RKO (cell line): ENCODE results near the gene FBXO31.
"Not testable (repeated sequence)": the region's sequence is repeated elsewhere in the genome, so short reads cannot be mapped to it uniquely, and the experiment has no call there.

ENCODE experiments used
- DNase-seq: peaks from one replicate; pipeline ENCODE4 v3.0.0-alpha.2; 2016; ENCODE audit warnings: low spot score

Gene FBXO31

DNA sequence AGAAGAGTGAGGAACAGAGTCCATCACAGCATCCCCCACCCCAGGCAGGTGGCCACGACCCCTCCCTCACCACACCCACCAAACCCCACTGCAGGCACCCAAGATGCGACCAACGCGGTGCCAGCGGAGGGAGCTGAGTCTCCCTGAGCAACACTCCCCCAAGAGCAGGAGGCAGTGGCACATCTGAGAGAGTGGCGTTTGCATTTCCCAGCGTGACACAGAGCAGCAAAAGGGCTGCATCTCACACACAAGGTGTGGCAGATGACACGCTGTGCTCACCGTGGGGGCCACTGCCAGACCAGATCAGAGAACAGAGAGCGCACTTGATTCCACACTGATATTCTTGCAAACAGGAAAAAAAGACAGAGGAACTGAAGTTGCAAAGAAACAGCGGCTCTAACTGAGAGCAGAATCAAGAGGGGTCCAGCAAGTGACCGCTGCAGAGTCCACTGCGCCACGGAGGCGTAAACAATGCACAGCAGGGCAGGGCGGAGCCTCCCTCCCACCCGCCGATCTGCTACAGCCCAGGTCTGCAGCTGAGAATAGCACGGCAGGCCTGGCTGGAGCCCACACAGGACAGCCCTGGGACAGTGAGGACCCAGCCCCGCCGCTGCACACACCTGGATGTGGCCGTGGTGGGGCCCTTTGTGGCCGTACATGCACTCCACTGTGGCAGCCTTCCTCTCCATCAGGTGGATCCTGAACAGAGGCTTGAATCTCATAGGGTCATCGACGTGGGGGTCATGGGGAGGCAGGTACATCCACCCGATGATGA, 40.4 kb downstream of the FBXO31 start:
- no peak for DNase-seq

DNA sequence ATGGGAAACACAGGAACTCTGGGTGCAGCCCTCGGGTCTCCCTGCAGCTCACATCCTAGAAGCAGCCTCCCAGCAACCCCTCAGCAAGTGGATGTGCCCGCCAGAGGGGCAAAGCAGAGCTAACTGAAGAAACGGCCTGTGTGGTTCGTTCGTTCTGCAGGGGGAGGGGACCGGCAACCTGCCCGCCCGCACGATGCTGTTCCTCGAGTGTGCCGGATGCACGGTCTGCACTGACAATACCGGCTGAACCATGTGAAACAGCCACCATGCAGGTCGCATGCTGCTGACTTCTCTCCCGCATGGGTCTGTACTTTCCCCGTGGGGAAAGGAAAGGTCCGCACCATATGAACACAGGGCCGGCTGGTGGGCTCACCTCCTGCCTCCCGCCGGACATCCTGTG, 41.1 kb downstream of the FBXO31 start:
- DNase-seq = no peak

DNA sequence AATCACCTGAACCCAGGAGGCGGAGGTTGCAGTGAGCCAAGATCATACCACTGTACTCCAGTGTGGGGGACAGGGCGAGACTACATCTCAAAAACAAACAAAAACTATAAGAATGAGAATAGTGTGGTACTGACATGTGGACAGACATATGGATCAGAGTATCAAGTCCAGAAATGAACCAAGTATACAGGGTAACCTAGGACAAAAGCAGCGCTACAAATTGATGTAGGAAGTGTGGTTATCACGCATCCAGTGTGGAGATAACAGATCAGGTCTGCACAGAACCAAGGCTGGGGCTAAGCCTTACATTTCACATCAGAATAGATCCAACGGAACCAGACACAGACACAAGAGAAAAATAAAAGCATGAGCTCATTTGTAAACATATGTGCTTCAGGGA, 43.4 kb downstream of the FBXO31 start:
- no peak for DNase-seq

DNA sequence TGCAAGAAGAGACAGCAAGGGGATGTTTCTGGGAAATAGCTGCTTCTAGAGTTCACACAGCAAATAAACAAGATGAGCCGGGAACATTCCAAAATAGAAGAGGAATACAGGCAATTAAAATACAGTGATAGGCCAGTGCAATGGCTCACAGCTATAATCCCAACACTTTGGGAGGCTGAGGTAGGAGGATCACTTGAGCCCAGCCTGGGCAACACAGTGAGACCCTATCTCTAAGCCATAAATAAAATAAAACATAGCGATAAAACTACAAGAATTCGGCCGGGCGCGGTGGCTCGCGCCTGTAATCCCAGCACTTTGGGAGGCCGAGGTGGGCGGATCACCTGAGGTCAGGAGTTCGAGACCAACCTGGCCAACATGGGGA, 43.9 kb downstream of the FBXO31 start:
- DNase-seq = not testable (repeated sequence)

DNA sequence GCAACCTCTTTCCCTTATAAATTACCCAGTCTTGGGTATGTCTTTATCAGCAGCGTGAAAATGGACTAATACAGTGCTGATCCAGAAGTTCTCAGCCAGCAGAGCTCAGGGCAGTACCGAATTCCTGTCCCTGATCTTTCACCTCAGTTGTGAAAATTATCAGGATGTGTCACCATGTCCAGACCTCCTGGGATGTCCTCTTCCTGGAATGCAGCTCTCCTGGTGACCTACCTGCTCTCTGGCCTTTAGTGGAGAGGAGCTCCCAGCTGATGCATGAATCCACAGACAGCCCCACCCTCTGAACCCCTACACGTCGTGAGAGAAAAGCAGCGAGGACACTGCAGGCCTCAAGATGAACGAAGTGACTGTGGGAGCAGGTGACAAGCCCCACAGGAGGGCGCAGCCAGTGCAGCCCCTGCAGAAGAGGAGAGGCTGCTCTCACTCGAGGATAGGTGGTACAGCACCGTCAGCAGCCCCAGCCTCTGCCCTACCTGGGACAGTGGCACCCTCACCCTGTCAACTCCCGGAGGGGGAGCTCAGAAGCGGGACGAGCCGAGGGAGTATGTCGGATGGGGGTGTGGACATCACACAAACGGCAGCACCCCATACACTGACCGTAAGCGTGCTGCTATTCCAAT, 44.4 kb downstream of the FBXO31 start:
- DNase-seq = no peak

DNA sequence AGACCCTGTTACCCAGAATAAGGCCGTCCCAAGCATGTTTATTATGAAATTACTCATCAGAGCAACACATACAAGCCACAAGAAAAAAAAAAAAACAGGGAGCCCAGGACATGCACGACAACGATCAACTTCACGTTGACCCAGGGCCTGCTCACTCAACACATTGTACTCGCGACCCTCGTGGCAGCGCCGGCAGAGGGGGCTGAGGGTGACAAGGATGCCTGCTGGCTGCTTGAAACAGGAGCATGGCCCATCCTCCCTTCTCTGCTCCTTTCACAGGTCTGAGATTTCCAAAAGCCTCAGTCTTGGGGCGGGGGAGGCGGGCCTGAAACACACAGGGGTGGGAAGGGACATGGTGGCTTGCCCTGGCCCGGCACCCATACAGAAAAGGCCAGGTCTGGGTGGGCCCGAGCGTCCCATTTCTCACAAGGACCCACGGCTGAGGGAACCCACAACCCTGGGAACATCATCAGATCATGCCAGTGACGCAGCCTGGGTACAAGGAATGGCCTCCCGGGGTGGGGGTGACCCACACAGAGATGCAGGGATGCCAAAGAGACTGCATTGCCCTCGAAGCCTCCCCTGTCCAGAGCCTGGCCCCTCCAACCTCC, 45.3 kb downstream of the FBXO31 start:
- no peak for DNase-seq

DNA sequence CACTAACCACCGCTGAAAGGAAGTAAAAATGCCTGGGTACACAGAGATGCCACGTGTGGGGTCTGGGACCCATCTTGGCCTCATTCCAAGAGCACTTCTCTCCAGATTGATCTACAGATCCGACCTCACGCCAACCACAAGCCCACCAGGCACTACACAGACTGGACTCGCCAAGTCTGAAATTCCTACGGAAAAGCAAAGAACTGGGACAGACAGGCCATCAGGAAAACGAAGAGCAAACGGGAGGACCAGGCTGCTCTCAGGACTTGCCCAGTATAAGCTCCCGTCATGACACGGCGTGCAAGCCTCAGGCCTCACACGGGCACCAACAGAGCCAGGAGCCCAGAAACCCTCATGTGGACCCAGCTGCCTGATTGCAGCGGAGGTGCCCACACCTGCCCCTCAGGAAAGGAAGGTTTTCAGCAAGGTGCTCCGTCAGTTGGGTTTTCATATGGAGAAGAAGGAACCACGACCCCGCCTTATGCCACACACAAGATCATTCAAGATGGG, 46.3 kb downstream of the FBXO31 start:
- no peak for DNase-seq

DNA sequence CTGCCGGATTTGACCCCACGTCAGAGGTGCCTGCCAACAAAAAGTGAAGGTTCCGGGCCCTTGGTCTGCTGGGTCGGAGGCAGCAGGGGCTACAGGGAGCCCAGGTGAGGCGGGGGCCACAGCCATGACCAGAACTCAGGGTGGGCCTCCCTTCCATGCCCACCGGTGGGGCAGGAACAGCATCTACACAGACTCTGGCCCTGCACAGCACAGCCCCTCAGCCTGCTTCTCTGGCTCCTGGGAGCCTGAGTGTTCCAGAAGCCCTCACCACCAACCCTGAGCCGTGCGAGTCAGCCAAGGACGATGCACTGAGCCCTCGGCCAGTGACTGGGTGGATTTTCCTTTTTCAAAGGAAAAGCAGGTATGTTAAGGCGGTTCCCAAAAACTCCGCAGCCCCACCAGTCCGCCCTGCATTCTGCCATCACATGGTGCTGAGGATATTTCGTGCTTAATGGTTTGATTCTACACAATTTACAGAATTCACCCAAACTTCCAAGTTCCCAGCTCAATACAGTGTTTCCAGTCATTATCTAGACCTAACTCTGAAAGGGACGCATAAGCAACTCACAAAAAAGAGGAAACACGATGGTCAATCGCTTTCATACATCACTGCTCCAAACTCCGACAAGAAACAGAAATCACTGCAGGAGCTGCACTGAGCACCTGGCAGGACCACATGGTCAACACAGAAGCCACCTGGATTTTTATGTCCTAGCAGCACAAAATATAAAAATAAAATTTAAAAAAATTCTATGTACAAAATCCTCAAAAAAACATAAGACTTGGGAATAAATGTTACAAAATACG, 46.9 kb downstream of the FBXO31 start:
- no peak for DNase-seq

DNA sequence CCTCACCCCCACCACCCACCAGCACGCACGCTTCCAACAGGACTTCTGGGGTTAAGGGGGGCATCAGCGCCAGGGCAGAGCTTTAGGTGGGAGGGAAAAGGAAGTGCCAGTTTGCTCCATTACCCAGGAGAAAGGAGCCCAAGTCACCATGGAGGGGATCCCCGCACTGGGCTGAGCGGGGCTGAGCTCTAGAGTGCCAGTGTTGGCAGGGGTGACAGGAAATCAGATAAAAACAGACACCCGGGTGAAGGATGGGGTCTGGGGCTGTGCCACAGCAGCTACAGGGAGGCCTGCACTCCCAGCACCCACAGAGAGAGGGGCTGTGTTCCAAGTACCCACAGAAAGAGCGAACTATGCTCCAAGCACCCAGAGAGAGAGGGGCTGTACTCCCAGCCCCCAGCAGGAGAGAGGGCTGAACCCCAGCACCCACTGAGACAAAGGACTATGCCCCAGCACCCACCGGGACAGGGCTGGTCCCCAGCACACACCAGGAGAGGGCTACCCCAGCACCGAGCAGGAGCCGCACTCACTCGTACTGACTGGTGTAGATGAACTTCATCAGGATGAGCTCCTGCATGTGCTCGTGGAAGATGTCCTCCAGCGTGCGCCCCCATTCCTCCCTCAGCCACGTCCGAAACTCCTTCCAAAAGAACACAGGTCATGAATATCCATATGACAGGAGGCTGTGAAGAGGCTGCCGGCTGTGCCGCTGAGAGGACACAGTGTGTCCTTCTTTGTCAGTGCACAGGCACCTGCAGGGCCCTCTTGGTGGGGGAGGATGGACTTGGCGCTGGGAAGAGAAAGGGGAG, 47.7 kb downstream of the FBXO31 start:
- DNase-seq = no peak

DNA sequence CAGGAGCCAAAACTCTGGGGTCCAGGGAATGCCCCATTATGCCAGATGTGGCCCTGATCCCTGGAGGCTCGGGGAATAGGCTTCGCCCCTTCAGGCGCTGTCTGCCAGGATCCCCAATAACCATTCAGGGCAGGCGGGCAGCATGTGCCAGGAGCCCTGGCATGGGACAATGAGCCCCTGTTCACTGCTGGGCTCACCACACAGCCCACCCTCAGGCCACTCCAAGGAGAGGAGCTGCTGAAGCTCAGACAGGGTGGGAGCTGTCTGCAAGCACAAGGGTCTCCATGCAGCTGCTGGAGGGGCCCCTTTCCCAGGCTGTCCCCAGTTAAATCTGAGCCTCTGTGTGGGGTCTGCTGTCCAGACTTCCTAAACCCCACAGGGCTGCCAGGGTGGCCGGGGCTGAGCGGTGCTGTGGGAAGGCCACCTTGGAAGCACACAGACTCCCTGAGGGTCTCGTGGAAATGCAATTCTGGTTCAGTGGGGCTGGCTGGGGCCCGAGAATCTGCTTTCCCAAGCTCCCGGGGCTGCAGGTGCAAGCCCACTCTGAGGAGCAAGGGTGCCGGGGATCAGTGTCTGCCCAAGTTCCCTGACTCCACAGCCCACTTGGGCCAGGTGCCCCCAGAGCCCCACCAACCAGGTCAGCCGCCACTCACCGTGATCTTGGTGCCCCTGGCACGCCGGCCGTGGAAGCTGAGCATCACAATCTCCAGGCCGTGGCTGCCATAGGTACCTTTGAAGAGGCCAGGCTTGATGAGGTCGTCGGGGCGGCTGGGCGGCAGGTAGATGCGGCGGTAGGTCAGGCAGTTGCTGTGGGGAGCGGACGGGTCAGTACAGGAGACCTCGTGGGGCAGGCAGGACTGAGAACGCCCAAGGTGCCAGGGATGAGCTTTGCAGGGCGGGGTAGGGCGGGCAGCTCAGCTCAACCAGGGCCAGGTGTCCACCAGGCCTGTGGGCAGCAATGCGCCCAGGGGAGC, 48.6 kb downstream of the FBXO31 start:
- DNase-seq = no peak

DNA sequence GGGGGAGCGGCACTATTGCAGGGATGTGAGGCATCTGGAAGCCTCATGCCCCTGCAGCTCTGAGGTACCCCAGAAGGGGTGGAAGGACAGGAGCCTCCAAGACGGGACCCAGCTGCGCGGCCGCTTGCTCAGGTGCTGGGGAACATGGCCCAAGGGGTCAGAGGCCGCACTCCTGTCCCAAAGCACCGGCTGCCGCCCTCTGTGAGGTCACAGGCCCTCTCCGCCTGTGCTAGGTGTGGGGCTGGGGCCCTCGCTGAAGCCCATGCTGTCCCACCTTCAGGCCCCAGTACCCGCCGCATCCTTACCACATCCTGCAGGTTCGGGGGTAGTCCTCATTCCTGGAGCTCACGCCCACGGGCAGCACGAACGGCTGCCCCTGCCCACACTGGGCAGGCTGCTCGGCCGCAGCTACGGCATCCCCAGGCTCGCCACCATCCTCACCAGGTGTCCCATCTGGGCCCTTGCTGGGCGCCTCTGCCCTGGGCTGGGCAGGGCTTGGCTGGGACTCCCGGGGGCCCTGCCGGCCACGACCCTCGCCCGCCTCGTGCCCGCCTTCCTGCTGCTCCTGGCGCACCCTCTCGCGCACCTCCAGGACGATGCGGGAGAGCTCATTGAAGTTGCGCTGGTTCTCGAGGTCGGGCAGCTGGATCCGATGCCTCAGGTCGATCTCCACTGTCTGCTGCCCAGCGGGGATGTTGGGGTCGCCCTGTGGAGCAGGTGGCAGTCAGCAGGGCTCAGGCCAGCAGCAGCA, 49.8 kb downstream of the FBXO31 start:
- no peak for DNase-seq

DNA sequence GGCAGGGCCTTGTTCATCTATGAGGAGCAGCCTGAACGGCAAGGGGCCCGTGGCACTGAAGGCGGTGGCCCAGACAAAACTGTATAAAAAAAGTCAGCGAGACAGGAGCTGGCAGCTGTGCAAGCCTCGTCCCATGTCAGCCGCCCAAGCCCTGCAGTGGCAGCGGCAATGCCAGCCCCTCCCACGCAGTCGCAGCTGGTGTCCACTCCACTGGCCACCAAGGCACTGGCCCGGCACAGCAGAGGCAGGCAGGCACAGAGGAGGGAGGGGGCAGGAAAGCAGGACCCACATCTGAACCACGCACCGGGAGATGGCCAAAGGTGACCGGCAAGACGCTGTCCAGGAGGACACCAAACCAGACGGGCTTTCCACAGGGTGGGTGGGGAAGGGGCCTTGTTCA, 50.5 kb downstream of the FBXO31 start:
- no peak for DNase-seq

DNA sequence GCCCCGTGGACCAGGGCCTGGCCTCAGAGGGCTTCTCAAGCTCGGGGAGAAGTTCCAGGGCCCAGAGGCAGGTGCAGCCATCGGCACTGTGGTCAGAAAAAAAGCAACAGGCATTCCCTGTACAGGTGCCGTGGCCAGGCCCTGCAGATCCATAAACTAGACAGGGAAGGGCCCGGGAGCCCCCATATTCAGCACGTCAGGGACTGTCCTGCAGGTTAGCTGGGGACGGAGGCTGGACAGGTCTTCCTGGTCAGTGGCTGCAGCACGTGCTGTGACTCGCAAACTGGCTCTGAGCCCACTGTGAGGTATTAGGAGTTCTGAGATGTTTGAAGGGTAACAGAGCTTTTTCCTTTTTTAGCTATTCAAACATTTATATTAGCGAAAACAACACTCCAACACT, 51.4 kb downstream of the FBXO31 start:
- DNase-seq = no peak

DNA sequence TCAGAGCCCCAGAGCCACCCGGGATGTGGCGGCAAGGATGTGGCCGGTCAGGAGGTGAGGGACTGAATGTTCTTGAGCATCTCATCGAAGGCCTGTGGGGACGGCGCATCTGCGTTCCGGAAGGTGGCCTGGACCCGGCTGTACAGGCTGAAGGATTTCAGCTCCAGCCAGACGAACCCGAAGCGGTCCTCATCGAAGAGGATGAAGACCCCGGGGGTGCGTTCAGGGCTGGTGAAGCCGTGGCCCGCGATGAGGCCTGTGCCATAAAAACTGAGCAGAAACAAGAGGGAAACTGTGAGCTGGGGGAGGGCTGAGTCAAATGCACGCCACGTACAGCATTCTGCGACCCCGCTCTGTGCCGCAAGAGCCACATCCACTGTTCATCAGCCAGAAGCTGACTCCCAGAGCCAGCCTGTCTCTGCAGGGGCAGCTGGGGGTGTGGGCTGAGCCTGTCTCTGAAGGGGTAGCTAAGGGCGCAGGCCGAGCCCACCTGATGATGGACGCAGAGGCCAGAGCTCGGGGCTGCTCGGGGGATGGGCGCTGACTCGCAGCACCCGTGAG, 52.3 kb downstream of the FBXO31 start:
- no peak for DNase-seq

DNA sequence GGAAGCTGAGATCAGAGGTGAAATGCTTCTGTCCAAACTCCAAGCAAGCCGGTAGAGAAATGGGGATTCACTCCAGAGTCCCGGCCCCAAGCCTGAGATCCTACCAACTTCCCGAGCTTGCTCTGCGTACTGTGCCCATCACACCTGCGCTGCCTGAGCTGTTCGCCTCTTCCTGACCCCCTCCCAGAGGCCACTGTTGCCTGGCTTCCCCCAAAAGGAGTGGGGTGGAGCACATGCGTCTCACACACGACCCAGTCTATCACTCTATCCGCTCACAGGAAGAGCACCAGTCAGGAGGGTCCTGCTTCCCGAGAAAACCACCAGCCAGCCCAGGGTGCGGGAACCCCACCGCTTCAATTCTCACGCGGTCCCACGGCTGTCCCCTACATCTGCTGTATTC, 52.9 kb downstream of the FBXO31 start:
- no peak for DNase-seq

DNA sequence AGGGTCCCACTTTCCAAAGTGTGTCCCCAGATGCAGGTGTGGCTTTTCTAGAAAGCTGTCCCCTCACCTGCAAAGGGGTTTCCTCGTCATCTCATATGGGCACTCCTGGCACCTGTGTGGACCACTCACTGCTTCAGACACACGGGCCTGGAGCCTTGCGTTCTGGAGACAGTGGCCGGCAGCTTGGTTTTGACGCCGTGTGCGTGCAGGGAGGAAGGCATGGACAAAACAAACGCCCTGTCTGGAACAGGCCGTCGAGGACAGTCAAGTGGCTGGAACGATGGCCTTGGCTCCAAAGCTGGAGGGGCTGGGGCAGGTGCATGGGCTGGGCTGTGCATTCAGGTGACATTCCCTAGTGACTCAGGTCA, 53.3 kb downstream of the FBXO31 start:
- DNase-seq = no peak

DNA sequence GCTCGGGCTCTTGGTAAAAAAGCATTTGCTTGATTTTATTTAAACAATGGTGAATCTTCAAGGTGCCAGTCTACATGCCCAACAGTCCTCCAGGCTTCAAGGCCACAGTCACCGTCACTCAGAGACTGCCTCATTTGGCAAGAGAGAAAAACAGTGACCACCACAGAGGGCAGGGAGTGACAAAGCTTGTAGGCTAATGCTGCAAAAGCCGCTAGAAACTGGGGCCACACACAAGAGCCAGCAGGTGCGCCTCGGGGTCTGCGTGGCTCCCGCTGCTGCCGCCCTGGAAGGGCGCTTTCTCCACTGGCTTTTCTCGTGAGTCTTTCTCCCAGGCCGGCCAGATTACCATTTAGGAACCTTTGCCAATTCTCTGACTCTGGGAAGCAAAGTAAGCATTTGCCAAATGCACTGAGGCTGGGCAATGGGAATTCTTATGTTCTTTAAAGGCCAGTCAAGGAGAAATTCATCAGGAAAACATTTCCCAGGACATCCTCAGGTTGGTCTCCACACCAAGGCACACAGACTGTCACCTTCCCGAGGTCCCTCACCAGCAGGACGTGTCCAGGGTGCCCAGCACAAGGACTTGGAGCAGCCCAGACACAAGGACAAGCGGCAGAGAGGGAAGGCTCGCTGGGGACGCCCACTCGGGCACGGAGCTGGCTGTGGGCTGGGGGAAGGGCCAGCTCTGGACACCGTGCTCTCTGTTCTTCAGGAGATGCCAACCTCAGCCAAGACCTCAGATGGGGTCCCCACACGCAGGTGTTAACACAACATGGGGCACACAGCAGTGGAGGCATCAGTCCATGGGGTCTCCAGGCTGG, 53.9 kb downstream of the FBXO31 start:
- no peak for DNase-seq

DNA sequence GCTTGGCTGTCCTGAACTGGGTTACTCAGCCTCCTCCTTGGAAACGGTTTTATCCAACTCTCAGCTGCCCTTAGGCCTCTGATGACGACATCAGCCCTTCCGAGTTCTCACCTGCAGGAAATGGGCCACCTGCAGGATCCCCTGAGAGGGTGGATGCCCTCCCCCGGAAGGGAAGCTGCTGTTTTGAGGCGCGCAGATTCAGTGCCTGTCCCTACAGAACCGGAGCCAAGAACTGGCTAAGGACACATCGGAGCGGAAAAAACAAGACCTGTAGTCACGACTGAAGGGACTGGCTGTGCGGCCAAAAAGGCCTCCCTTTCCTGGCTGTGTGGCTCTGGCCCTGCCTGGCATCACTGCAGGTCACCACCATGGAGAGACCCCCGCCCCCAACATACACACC, 54.7 kb downstream of the FBXO31 start:
- no peak for DNase-seq
